ENCODE measurements around the gene THUMPD1.
"Not testable (repeated sequence)": the region's sequence is repeated elsewhere in the genome, so short reads cannot be mapped to it uniquely, and the experiment has no call there.

DNA sequence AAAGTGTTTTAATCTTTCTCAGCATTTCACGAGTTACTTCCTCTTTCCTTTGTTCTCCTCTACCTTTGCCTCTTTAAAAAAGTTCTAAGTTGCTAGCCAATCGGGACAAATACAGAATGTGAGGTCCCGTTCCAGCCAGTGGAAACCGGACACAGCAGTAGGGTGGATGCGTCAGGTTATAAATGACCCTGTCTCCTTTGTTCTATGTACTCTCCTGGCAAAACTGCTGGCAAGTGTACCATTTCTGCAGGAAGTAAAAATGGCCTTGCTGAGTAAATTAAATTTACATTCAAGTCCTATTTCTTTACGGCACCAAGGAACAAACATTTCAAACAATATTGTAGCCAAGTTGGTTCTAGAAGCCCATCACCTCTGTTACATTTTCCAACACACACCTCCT, 47.5 kb downstream of the THUMPD1 start:
- TF ChIP-seq, protein P1, sequence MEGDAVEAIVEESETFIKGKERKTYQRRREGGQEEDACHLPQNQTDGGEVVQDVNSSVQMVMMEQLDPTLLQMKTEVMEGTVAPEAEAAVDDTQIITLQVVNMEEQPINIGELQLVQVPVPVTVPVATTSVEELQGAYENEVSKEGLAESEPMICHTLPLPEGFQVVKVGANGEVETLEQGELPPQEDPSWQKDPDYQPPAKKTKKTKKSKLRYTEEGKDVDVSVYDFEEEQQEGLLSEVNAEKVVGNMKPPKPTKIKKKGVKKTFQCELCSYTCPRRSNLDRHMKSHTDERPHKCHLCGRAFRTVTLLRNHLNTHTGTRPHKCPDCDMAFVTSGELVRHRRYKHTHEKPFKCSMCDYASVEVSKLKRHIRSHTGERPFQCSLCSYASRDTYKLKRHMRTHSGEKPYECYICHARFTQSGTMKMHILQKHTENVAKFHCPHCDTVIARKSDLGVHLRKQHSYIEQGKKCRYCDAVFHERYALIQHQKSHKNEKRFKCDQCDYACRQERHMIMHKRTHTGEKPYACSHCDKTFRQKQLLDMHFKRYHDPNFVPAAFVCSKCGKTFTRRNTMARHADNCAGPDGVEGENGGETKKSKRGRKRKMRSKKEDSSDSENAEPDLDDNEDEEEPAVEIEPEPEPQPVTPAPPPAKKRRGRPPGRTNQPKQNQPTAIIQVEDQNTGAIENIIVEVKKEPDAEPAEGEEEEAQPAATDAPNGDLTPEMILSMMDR (IDR thresholded peaks at IDR 0.05): not testable (repeated sequence)
- not testable (repeated sequence) for TF ChIP-seq POLR2A (IDR thresholded peaks at IDR 0.05)

Data from ovary (tissue), 3 donors.